Measurements from ENCODE around the gene ACE.

Gene ACE

GRCh38 chr17:63538693-63539595, 62.1 kb downstream of the ACE start:
- DNase-seq: no peak

- no peak for DNase-seq
Measured at GRCh38 chr17:63540590-63540989, 63.7 kb downstream of the ACE start.

GRCh38 chr17:63542218-63542545, 65.3 kb downstream of the ACE start:
- no peak for DNase-seq

- no peak for DNase-seq
Measured at GRCh38 chr17:63542942-63543821, 66.3 kb downstream of the ACE start.

GRCh38 chr17:63543822-63544420, 67.1 kb downstream of the ACE start:
- no peak for DNase-seq

GRCh38 chr17:63544467-63545301, 67.8 kb downstream of the ACE start:
- DNase-seq: no peak

GRCh38 chr17:63546308-63547082, 69.6 kb downstream of the ACE start:
- no peak for DNase-seq

GRCh38 chr17:63547083-63547523, 70.2 kb downstream of the ACE start:
- no peak for DNase-seq
